SK-N-SH treated with all-trans-retinoic acid at 6 μM for 48 hours (cell line): ENCODE data around the gene WDR38.

ENCODE experiments used
- ATAC-seq: fragments of 200-7000 bp; cut with Tn5 transposase; 3 replicates; pipeline ENCODE4 v1.9.1; 2020; ENCODE audit warnings: mild to moderate bottlenecking, moderate library complexity
- ARNTL ChIP-seq: fragments of 450-650 bp; formaldehyde crosslinking; IDR thresholded peaks from 2 replicates; pipeline ENCODE4 v1.5.0; 2020; ENCODE audit warnings: low read depth, mild to moderate bottlenecking, moderate library complexity, borderline replicate concordance
- CREB5 ChIP-seq: fragments of 250-450 bp; sonication (Bioruptor Pico); IDR thresholded peaks from 2 replicates; pipeline ENCODE4 v1.5.1; 2020; ENCODE audit warnings: low read depth, mild to moderate bottlenecking, moderate library complexity
- CSDC2 ChIP-seq: fragments of 250-450 bp; sonication (Bioruptor Pico); IDR thresholded peaks from 2 replicates; pipeline ENCODE4 v1.5.0; 2020; ENCODE audit warnings: mild to moderate bottlenecking, moderate library complexity
- CSRNP3 ChIP-seq: fragments of 250-450 bp; sonication (Bioruptor Pico); IDR thresholded peaks from 2 replicates; pipeline ENCODE4 v1.5.1; 2021; ENCODE audit warnings: mild to moderate bottlenecking, moderate library complexity
- GLIS3 ChIP-seq: fragments of 250-450 bp; sonication (Bioruptor Pico); IDR thresholded peaks from 2 replicates; pipeline ENCODE4 v1.5.0; 2020; ENCODE audit warnings: mild to moderate bottlenecking, moderate library complexity
- ISL1 ChIP-seq: fragments of 250-450 bp; sonication (Bioruptor Pico); IDR thresholded peaks from 2 replicates; pipeline ENCODE4 v2.1.2; 2022; ENCODE audit warnings: mild to moderate bottlenecking, moderate library complexity
- OSR1 ChIP-seq: fragments of 250-450 bp; sonication (Bioruptor Pico); IDR thresholded peaks from 2 replicates; pipeline ENCODE4 v1.8.0; 2022; ENCODE audit warnings: moderate library complexity, mild to moderate bottlenecking, inconsistent platforms
- PATZ1 ChIP-seq: fragments of 250-450 bp; sonication (Bioruptor Pico); IDR thresholded peaks from 2 replicates; pipeline ENCODE4 v1.8.0; 2020; ENCODE audit warnings: mild to moderate bottlenecking, moderate library complexity, borderline replicate concordance
- POU6F1 ChIP-seq: fragments of 250-450 bp; sonication (Bioruptor Pico); IDR thresholded peaks from 2 replicates; pipeline ENCODE4 v1.8.0; 2021; ENCODE audit warnings: low read depth, mild to moderate bottlenecking, moderate library complexity, borderline replicate concordance
- PPARA ChIP-seq: fragments of 250-450 bp; sonication (Bioruptor Pico); IDR thresholded peaks from 2 replicates; pipeline ENCODE4 v1.5.0; 2020; ENCODE audit warnings: mild to moderate bottlenecking, borderline replicate concordance
- RARB ChIP-seq: fragments of 250-450 bp; sonication (Bioruptor Pico); IDR thresholded peaks from 2 replicates; pipeline ENCODE4 v1.8.0; 2021; ENCODE audit warnings: mild to moderate bottlenecking, moderate library complexity
- TCF4 ChIP-seq: fragments of 250-450 bp; sonication (Bioruptor Pico); IDR thresholded peaks from 2 replicates; pipeline ENCODE4 v1.8.0; 2021; ENCODE audit warnings: mild to moderate bottlenecking, moderate library complexity, borderline replicate concordance
- TSHZ2 ChIP-seq: fragments of 250-450 bp; sonication (Bioruptor Pico); IDR thresholded peaks from 2 replicates; pipeline ENCODE4 v1.5.0; 2020; ENCODE audit warnings: mild to moderate bottlenecking, moderate library complexity
- ZFP3 ChIP-seq: fragments of 250-450 bp; sonication (Bioruptor Pico); IDR thresholded peaks from 2 replicates; pipeline ENCODE4 v1.5.0; 2020; ENCODE audit warnings: mild to moderate bottlenecking, moderate library complexity
- ZFP30 ChIP-seq: fragments of 450-650 bp; formaldehyde crosslinking; IDR thresholded peaks from 2 replicates; pipeline ENCODE4 v1.5.0; 2022; ENCODE audit warnings: mild to moderate bottlenecking, moderate library complexity
- ZNF565 ChIP-seq: fragments of 450-650 bp; formaldehyde crosslinking; conservative IDR thresholded peaks from 2 replicates; pipeline ENCODE4 v1.5.0; 2020; ENCODE audit warnings: low read depth, mild to moderate bottlenecking, moderate library complexity
- ZNF70 ChIP-seq: fragments of 450-650 bp; formaldehyde crosslinking; IDR thresholded peaks from 2 replicates; pipeline ENCODE4 v1.5.0; 2020; ENCODE audit warnings: mild to moderate bottlenecking, moderate library complexity
- ZNF8 ChIP-seq: fragments of 450-650 bp; formaldehyde crosslinking; IDR thresholded peaks from 2 replicates; pipeline ENCODE4 v1.5.0; 2020; ENCODE audit warnings: mild to moderate bottlenecking, moderate library complexity

Gene WDR38

GRCh38 chr9:124861342-124862229 lies 8.3 kb downstream of the WDR38 start, which contains the start of the genes ARPC5L and RPL35:
Gene ARPC5L (plus strand): TSS chr9:124862130. CDS start chr9:124869291, 7,161 bp downstream.
Gene RPL35 (minus strand): TSS chr9:124861957. CDS start chr9:124861912, 45 bp downstream.
- TF ChIP-seq RARB (CRISPR knock-in tag) (no peak), TSHZ2 (CRISPR knock-in tag) (0 out of 2 replicates have a peak, but pooled peaks have one; percentile 26), OSR1 (no peak)
- peak; percentile 95 for ATAC-seq

GRCh38 chr9:124863371-124863871 lies 10.2 kb downstream of the WDR38 start:
- no peak for ATAC-seq
- TF ChIP-seq ISL1 (CRISPR knock-in tag): no peak
- TF ChIP-seq PPARA (CRISPR knock-in tag): no peak
- no peak for TF ChIP-seq POU6F1 (CRISPR knock-in tag)
- no peak for TF ChIP-seq CSDC2 (CRISPR knock-in tag)
- TF ChIP-seq PATZ1: no peak
- TF ChIP-seq ZFP30 (CRISPR knock-in tag): no peak

GRCh38 chr9:124868511-124869465 lies 15.5 kb downstream of the WDR38 start:
- TF ChIP-seq ZNF8 (CRISPR knock-in tag): no peak
- TF ChIP-seq GLIS3: peak; percentile 17; the same call in 1 of the 2 replicates
- TF ChIP-seq CSRNP3 (CRISPR knock-in tag): no peak
- TF ChIP-seq ZFP3 (CRISPR knock-in tag): peak; percentile 99
- ATAC-seq: peak; percentile 91

GRCh38 chr9:124869466-124869985 lies 16.3 kb downstream of the WDR38 start:
- TF ChIP-seq ZNF565: no peak
- TF ChIP-seq ARNTL (CRISPR knock-in tag): no peak
- TF ChIP-seq CREB5 (CRISPR knock-in tag): no peak
- no peak for TF ChIP-seq ZFP30 (CRISPR knock-in tag)
- no peak for TF ChIP-seq ZFP3 (CRISPR knock-in tag)
- no peak for TF ChIP-seq CSDC2 (CRISPR knock-in tag)
- no peak for TF ChIP-seq TCF4
- TF ChIP-seq ZNF70 (CRISPR knock-in tag): no peak
- ATAC-seq: peak; percentile 26
